GM18951 (cell line): Measurements from ENCODE around the gene FLT1.

Experiments used
- POLR2A ChIP-seq: IDR thresholded peaks from 4 replicates; pipeline ENCODE4 v1.6.1; 2011; ENCODE audit warnings: mild to moderate bottlenecking; ENCODE audit not compliant: insufficient read length, insufficient read depth; ENCODE audit errors: extremely low read depth
- in situ Hi-C: fragments of 300-500 bp; cut with MboI; formaldehyde crosslinking; loops from one replicate; pipeline ENCODE4 v1.12.0; 2022; ENCODE audit warnings: low sequenced_read_pairs, mixed read lengths, inconsistent platforms; ENCODE audit not compliant: unreplicated experiment

The FLT1 gene

GRCh38 chr13:28392896-28393505 lies 101.9 kb downstream of the FLT1 start:
- no peak for TF ChIP-seq POLR2A
- in situ Hi-C loops, result no loop called here

- no peak for TF ChIP-seq POLR2A
- in situ Hi-C loops, result no loop called here
Measured at GRCh38 chr13:28392428-28392827, 102.5 kb downstream of the FLT1 start.

- TF ChIP-seq POLR2A, result no peak
- in situ Hi-C loops, result no loop called here
Measured at GRCh38 chr13:28387740-28388501, 107.0 kb downstream of the FLT1 start.

GRCh38 chr13:28385362-28385761 lies 109.6 kb downstream of the FLT1 start:
- in situ Hi-C loops, result no loop called here
- no peak for TF ChIP-seq POLR2A

GRCh38 chr13:28384789-28385188 lies 110.1 kb downstream of the FLT1 start:
- no peak for TF ChIP-seq POLR2A
- in situ Hi-C loops, result no loop called here

GRCh38 chr13:28380319-28380718 lies 114.6 kb downstream of the FLT1 start:
- TF ChIP-seq POLR2A, result no peak
- in situ Hi-C loops, result no loop called here

- in situ Hi-C loops, result no loop called here
- no peak for TF ChIP-seq POLR2A
Measured at GRCh38 chr13:28379371-28380083, 115.4 kb downstream of the FLT1 start.

GRCh38 chr13:28376604-28377003 lies 118.3 kb downstream of the FLT1 start:
- TF ChIP-seq POLR2A, result no peak
- in situ Hi-C loops, result no loop called here

- no peak for TF ChIP-seq POLR2A
- in situ Hi-C loops, result no loop called here
Measured at GRCh38 chr13:28375250-28375930, 119.5 kb downstream of the FLT1 start.

GRCh38 chr13:28373810-28374209 lies 121.1 kb downstream of the FLT1 start:
- in situ Hi-C loops, result no loop called here

GRCh38 chr13:28370448-28370847 lies 124.5 kb downstream of the FLT1 start:
- TF ChIP-seq POLR2A, result no peak
- in situ Hi-C loops, result no loop called here

More at GRCh38 chr13:28373810-28374209, 121.1 kb downstream of the FLT1 start:
- no peak for TF ChIP-seq POLR2A

- no peak for TF ChIP-seq POLR2A
Measured at GRCh38 chr13:28358708-28359107, 136.2 kb downstream of the FLT1 start.

GRCh38 chr13:28357911-28358433 lies 137.0 kb downstream of the FLT1 start:
- in situ Hi-C loops, result no loop called here
- TF ChIP-seq POLR2A, result no peak

More at GRCh38 chr13:28358708-28359107, 136.2 kb downstream of the FLT1 start:
- in situ Hi-C loops, result no loop called here
